Ovary (tissue), 3 donors: ENCODE data around the gene TBC1D14.

ENCODE experiments used
- POLR2A ChIP-seq: fragments of 450-650 bp; IDR thresholded peaks from one replicate; pipeline ENCODE4 v1.6.1; 2017; ENCODE audit warnings: antibody characterized with exemption, mild to moderate bottlenecking, moderate library complexity
- TF ChIP-seq, protein P1 (sequence below), 3 donors: fragments of 450-650 bp in 2 of 3; fragments of 200-600 bp in 1 of 3; IDR thresholded peaks; one replicate each; pipeline versions ENCODE4 v1.5.1 to v1.8.0; 2016 to 2022; ENCODE audit warnings: antibody characterized with exemption in 3 of 3, mild to moderate bottlenecking in 1 of 3
- donor health status: DM: no; HTN: no; CAD: no.

DNA sequence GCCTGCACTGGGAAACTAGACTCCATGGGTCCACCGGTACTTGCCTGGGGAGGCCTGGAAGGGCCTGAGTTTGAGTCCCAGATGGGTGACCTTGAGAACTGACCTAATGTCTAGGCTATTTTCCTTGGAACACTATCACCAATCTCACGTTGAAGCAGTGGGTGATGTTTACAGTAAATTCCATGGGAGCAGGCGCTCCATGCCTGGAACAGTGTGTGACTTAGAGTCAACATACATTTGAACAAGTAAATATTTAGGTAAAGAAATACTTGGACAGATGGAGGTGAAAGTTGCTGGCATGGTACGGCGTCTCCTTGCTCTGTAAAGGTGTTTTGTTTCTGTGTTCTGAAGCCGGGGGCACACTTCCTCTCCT, 47.5 kb downstream of the TBC1D14 start:
- TF ChIP-seq POLR2A, result no peak
- TF ChIP-seq, protein P1, sequence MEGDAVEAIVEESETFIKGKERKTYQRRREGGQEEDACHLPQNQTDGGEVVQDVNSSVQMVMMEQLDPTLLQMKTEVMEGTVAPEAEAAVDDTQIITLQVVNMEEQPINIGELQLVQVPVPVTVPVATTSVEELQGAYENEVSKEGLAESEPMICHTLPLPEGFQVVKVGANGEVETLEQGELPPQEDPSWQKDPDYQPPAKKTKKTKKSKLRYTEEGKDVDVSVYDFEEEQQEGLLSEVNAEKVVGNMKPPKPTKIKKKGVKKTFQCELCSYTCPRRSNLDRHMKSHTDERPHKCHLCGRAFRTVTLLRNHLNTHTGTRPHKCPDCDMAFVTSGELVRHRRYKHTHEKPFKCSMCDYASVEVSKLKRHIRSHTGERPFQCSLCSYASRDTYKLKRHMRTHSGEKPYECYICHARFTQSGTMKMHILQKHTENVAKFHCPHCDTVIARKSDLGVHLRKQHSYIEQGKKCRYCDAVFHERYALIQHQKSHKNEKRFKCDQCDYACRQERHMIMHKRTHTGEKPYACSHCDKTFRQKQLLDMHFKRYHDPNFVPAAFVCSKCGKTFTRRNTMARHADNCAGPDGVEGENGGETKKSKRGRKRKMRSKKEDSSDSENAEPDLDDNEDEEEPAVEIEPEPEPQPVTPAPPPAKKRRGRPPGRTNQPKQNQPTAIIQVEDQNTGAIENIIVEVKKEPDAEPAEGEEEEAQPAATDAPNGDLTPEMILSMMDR (IDR thresholded peaks at IDR 0.05), result no peak
